ENCODE measurements around the gene TMEM179.

The TMEM179 gene

GRCh38 chr14:104555430-104556255 is 48.9 kb downstream of the TMEM179 start:
- DNase-seq (ENCODE audit: low read depth in 2 of 2): no peak

- DNase-seq (ENCODE audit: low read depth in 2 of 2): no peak
These were observed 49.8 kb downstream of the TMEM179 start for GRCh38 chr14:104554608-104555429.

- DNase-seq (ENCODE audit: low read depth in 2 of 2): no peak
These were observed 50.4 kb downstream of the TMEM179 start for GRCh38 chr14:104554088-104554607.

GRCh38 chr14:104553166-104554087 is 51.1 kb downstream of the TMEM179 start:
- DNase-seq (ENCODE audit: low read depth in 2 of 2): no peak

GRCh38 chr14:104552738-104553125 is 51.8 kb downstream of the TMEM179 start:
- DNase-seq (ENCODE audit: low read depth in 2 of 2): no peak

- no peak for DNase-seq (ENCODE audit: low read depth in 2 of 2)
These were observed 52.5 kb downstream of the TMEM179 start for GRCh38 chr14:104551851-104552737.

GRCh38 chr14:104550861-104551728 is 53.5 kb downstream of the TMEM179 start:
- no peak for DNase-seq (ENCODE audit: low read depth in 2 of 2)

- DNase-seq (ENCODE audit: low read depth in 2 of 2): no peak
These were observed 54.2 kb downstream of the TMEM179 start for GRCh38 chr14:104550340-104550860.

- no peak for DNase-seq (ENCODE audit: low read depth in 2 of 2)
These were observed 54.8 kb downstream of the TMEM179 start for GRCh38 chr14:104549536-104550339.

- DNase-seq (ENCODE audit: low read depth in 2 of 2): no peak
These were observed 55.6 kb downstream of the TMEM179 start for GRCh38 chr14:104548802-104549535.

GRCh38 chr14:104547998-104548700 is 56.4 kb downstream of the TMEM179 start:
- no peak for DNase-seq (ENCODE audit: low read depth in 2 of 2)

- no peak for DNase-seq (ENCODE audit: low read depth in 2 of 2)
These were observed 57.1 kb downstream of the TMEM179 start for GRCh38 chr14:104547310-104547997.

GRCh38 chr14:104546591-104547309 is 57.8 kb downstream of the TMEM179 start:
- DNase-seq (ENCODE audit: low read depth in 2 of 2): no peak

GRCh38 chr14:104545942-104546501 is 58.5 kb downstream of the TMEM179 start:
- DNase-seq (ENCODE audit: low read depth in 2 of 2): no peak

GRCh38 chr14:104545151-104545941 is 59.2 kb downstream of the TMEM179 start:
- no peak for DNase-seq (ENCODE audit: low read depth in 2 of 2)

Measured in stimulated activated CD4-positive, alpha-beta T cell treated with anti-CD3 and anti-CD28 coated beads, Interleukin-4, amount 100 ng/mL, for 48 hours (primary cell).